CD4-positive, alpha-beta T cell (primary cell): Measurements from ENCODE around the gene AQP6. TPM values are rescaled to one million over a fixed set of nuclear protein-coding genes. Genes with fewer than 3 reads are reported as not detected.

ENCODE experiments used
- ATAC-seq: fragments of 200-7000 bp; cut with Tn5 transposase; one replicate; pipeline ENCODE4 v1.10.0; 2022; ENCODE audit warnings: mild to moderate bottlenecking; ENCODE audit not compliant: poor library complexity
- CTCF ChIA-PET: fragments of 350-600 bp; sonication (Branson Sonifier 250); formaldehyde crosslinking; loops from one replicate; lab custom pipeline; 2021; ENCODE audit warnings: antibody characterized with exemption, inconsistent platforms; lab: Charles Lee
- POLR2A ChIA-PET: fragments of 350-600 bp; sonication (Branson Sonifier 250); formaldehyde crosslinking; loops from one replicate; lab custom pipeline; 2021; ENCODE audit warnings: antibody characterized with exemption, inconsistent platforms; lab: Charles Lee
- DNase-seq, 14 experiments: peaks; one replicate each; pipeline ENCODE4 v3.0.0-alpha.2; 2013 to 2020; ENCODE audit warnings: mixed read lengths in 2 of 14
- H3K27ac ChIP-seq, 2 donors: one replicate each; pipeline versions ENCODE4 v1.5.1 to v1.7.0; 2013; ENCODE audit warnings: low read length in 2 of 2, low read depth in 1 of 2, mild to moderate bottlenecking in 1 of 2
- H3K27me3 ChIP-seq, 2 experiments: 1 replicate in 1 of 2; 2 replicates in 1 of 2; pipeline versions ENCODE4 v1.6.1 to v1.7.0; 2013; ENCODE audit warnings: low read length in 2 of 2, control low read depth in 1 of 2, mild to moderate bottlenecking in 1 of 2, moderate library complexity in 1 of 2; ENCODE audit not compliant: insufficient read depth in 2 of 2, control insufficient read depth in 1 of 2
- H3K36me3 ChIP-seq: one replicate; pipeline ENCODE4 v1.6.1; 2013; ENCODE audit warnings: low read length, control low read depth; ENCODE audit not compliant: insufficient read depth
- H3K4me1 ChIP-seq: one replicate; pipeline ENCODE4 v1.6.1; 2013; ENCODE audit warnings: low read length, control low read depth; ENCODE audit not compliant: insufficient read depth
- H3K4me3 ChIP-seq: one replicate; pipeline ENCODE4 v1.5.1; 2013; ENCODE audit warnings: mild to moderate bottlenecking, low read length, moderate library complexity
- H3K9me3 ChIP-seq, 2 experiments: 1 replicate in 1 of 2; 2 replicates in 1 of 2; pipeline versions ENCODE4 v1.6.1 to v1.7.0; 2013; ENCODE audit warnings: low read length in 2 of 2, mild to moderate bottlenecking in 2 of 2, control low read depth in 1 of 2, moderate library complexity in 1 of 2; ENCODE audit not compliant: control insufficient read depth in 1 of 2, insufficient read depth in 1 of 2
- H3K27ac Mint-ChIP-seq: one replicate; pipeline ENCODE4 v1.8.0; 2020; ENCODE audit warnings: mixed read lengths
- H3K27me3 Mint-ChIP-seq: one replicate; pipeline ENCODE4 v1.8.0; 2021; ENCODE audit warnings: mixed read lengths
- H3K36me3 Mint-ChIP-seq: one replicate; pipeline ENCODE4 v1.8.0; 2021; ENCODE audit warnings: low read depth, mixed read lengths
- H3K4me1 Mint-ChIP-seq: one replicate; pipeline ENCODE4 v1.8.0; 2021; ENCODE audit warnings: low read depth, mixed read lengths
- H3K4me3 Mint-ChIP-seq: one replicate; pipeline ENCODE4 v1.8.0; 2020; ENCODE audit warnings: mild to moderate bottlenecking, mixed read lengths
- H3K9me3 Mint-ChIP-seq: one replicate; pipeline ENCODE4 v1.8.0; 2020; ENCODE audit warnings: mixed read lengths
- CTCF ChIP-seq: fragments of 200-600 bp; IDR thresholded peaks from one replicate; pipeline ENCODE4 v1.8.0; 2022; ENCODE audit warnings: antibody characterized with exemption, mild to moderate bottlenecking
- intact Hi-C, 2 experiments: fragments of 100-400 bp; cut with DNase I in 1 of 2; cut with micrococcal nuclease in 1 of 2; formaldehyde crosslinking; loops; one replicate each; pipeline versions ENCODE4 v1.15.1 to v1.9.0; 2023 to 2025; cut with DNase I, micrococcal nuclease
- total RNA-seq, 174 experiments: library from RNA in 2 of 174; stranded (reverse) in 2 of 174; gene quantifications; one replicate each; pipeline ENCODE4 v1.2.3 and lab custom pipeline; 2021 to 2026

AQP6 gene
- total RNA-seq, 2 experiments from 2014 or later, result not detected

GRCh38 chr12:49948866-49949845 is 23.6 kb upstream of the AQP6 start:
- DNase-seq (peak in 1 of 14 experiments; percentile 4), ATAC-seq (no peak)
- H3K4me1 ChIP-seq, result peaks cover 16% of the 10 kb centered on the region
- H3K36me3 ChIP-seq, result no peaks in the 10 kb centered on the region
- H3K4me3 Mint-ChIP-seq, result no peak overlapping the region
- peaks cover 22% of the 10 kb centered on the region for H3K4me1 Mint-ChIP-seq
- TF ChIP-seq CTCF, result no peak
- no peak overlapping the region for H3K27ac Mint-ChIP-seq
- peaks cover 3 to 14% of the 10 kb centered on the region in 2 experiments for H3K27me3 ChIP-seq
- no peaks in the 10 kb centered on the region for H3K9me3 ChIP-seq
- intact Hi-C loops, result no loop called here
- no peak overlapping the region for H3K4me3 ChIP-seq
- CTCF ChIA-PET, result interaction anchor here (1.8 kb wide), 1 partner anchor 18 kb away, joined by 5 read pairs; no protein-coding TSS in a partner anchor
- POLR2A ChIA-PET, result no interaction called here
- H3K27me3 Mint-ChIP-seq, result peaks cover 29% of the 10 kb centered on the region
- H3K36me3 Mint-ChIP-seq, result no peaks in the 10 kb centered on the region
- H3K27ac ChIP-seq, result no peak overlapping the region
- no peaks in the 10 kb centered on the region for H3K9me3 Mint-ChIP-seq

- TF ChIP-seq CTCF, result no peak
- Mint-ChIP-seq H3K36me3 (no peaks in the 10 kb centered on the region), H3K4me1 (peaks cover 15% of the 10 kb centered on the region), H3K4me3 (no peak overlapping the region), H3K27me3 (peaks cover 37% of the 10 kb centered on the region), H3K27ac (no peak overlapping the region), H3K9me3 (no peaks in the 10 kb centered on the region)
- Histone ChIP-seq H3K4me3 (no peak overlapping the region), H3K9me3 (no peaks in the 10 kb centered on the region), H3K27me3 (peaks cover 9 to 21% of the 10 kb centered on the region in 2 experiments), H3K36me3 (no peaks in the 10 kb centered on the region), H3K27ac (no peak overlapping the region), H3K4me1 (peaks cover 10% of the 10 kb centered on the region)
- ChIA-PET POLR2A (no interaction called here), CTCF (no interaction called here)
- no peak for ATAC-seq
- no peak for DNase-seq
- intact Hi-C loops, result no loop called here
Measured at GRCh38 chr12:49949866-49950265, 22.9 kb upstream of the AQP6 start.

- no peak for TF ChIP-seq CTCF
- Histone ChIP-seq H3K4me3 (no peak within 1 kb of the TSS), H3K4me1 (peaks cover 3% of the 10 kb centered on the region), H3K36me3 (no peaks in the 10 kb centered on the region), H3K9me3 (peaks cover 0 to 3% of the 10 kb centered on the region in 2 experiments), H3K27me3 (peaks cover 12 to 28% of the 10 kb centered on the region in 2 experiments), H3K27ac (no peak within 1 kb of the TSS)
- CTCF ChIA-PET, result no interaction called here
- no peak within 1 kb of the TSS for H3K4me3 Mint-ChIP-seq
- intact Hi-C loops, result no loop called here
- no peaks in the 10 kb centered on the region for H3K36me3 Mint-ChIP-seq
- H3K27ac Mint-ChIP-seq, result no peak within 1 kb of the TSS
- H3K9me3 Mint-ChIP-seq, result no peaks in the 10 kb centered on the region
- POLR2A ChIA-PET, result no interaction called here
- ATAC-seq, result no peak
- H3K27me3 Mint-ChIP-seq, result peaks cover 40% of the 10 kb centered on the region
- H3K4me1 Mint-ChIP-seq, result peaks cover 8% of the 10 kb centered on the region
- DNase-seq, result peak in 1 of 14 experiments; percentile 9
Measured at GRCh38 chr12:49950273-49951251, 22.2 kb upstream of the AQP6 start, which contains the start of gene AQP2. Gene AQP2 (plus strand): TSS chr12:49950737. CDS start chr12:49950831, 94 bp downstream.
